ENCODE data around the gene EXOC7.

DNA sequence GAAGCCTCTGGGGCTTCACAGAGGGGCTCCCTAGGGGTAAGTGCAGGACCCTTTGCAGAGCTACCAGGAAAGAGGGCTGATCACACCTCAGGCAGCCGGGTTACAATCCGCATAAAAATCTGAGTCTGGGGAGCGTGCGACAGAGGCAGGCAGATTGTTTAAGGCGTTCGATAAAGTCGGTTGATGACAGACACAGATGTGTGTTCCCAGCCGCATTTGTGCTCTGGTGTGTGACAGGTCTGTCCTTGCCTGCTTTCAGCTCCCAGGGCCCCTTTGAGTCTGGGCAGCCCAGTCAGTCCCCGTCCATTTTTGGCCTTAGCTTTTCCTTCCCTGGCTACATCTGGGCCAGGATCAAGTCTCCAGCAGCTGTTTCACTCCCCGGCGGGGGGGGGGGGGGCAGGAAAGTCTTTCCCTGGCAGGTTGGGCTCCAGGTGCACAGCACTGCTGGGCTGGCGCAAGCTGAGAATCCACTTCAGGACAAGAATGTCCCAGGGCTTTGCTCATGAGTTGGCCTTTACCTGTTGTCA is 25.9 kb downstream of the EXOC7 start:
- TF ChIP-seq POLR2AphosphoS5 (IDR thresholded peaks at IDR 0.05): no peak
- no peak for TF ChIP-seq EP300 (IDR thresholded peaks at IDR 0.05)
